GM19467 (cell line): ENCODE results near the gene DCPS.

Source experiments
- ATAC-seq: cut with Tn5 transposase; IDR thresholded peaks from one replicate; pipeline ENCODE4 v1.9.1; 2021; ENCODE audit warnings: mild to moderate bottlenecking, moderate library complexity; ENCODE audit not compliant: unreplicated experiment

The DCPS gene

GRCh38 chr11:126327281-126328000 lies 23.6 kb downstream of the DCPS start:
- ATAC-seq = no peak

GRCh38 chr11:126328001-126328390 lies 24.1 kb downstream of the DCPS start:
- no peak for ATAC-seq

GRCh38 chr11:126328444-126328843 lies 24.6 kb downstream of the DCPS start:
- ATAC-seq = no peak

- ATAC-seq = no peak
These were observed 25.2 kb downstream of the DCPS start for GRCh38 chr11:126328938-126329643.

- ATAC-seq = no peak
These were observed 25.9 kb downstream of the DCPS start for GRCh38 chr11:126329644-126330211.

- no peak for ATAC-seq
These were observed 27.4 kb downstream of the DCPS start for GRCh38 chr11:126331286-126331685.

GRCh38 chr11:126332221-126332711 lies 28.4 kb downstream of the DCPS start:
- ATAC-seq = no peak

GRCh38 chr11:126333142-126333541 lies 29.3 kb downstream of the DCPS start:
- no peak for ATAC-seq

- no peak for ATAC-seq
These were observed 31.0 kb downstream of the DCPS start for GRCh38 chr11:126334659-126335462.

GRCh38 chr11:126335463-126335760 lies 31.6 kb downstream of the DCPS start:
- ATAC-seq = no peak

- no peak for ATAC-seq
These were observed 32.3 kb downstream of the DCPS start for GRCh38 chr11:126336138-126336541.

- no peak for ATAC-seq
These were observed 32.8 kb downstream of the DCPS start for GRCh38 chr11:126336671-126337101.

- no peak for ATAC-seq
These were observed 33.2 kb downstream of the DCPS start for GRCh38 chr11:126337126-126337473.

- ATAC-seq = no peak
These were observed 33.8 kb downstream of the DCPS start for GRCh38 chr11:126337474-126338241.

GRCh38 chr11:126338346-126339055 lies 34.6 kb downstream of the DCPS start:
- ATAC-seq = no peak

GRCh38 chr11:126339073-126339862 lies 35.4 kb downstream of the DCPS start:
- ATAC-seq = no peak

- no peak for ATAC-seq
These were observed 36.1 kb downstream of the DCPS start for GRCh38 chr11:126339863-126340434.

- no peak for ATAC-seq
These were observed 37.2 kb downstream of the DCPS start for GRCh38 chr11:126340960-126341606.
